Fibroblast of lung (primary cell): Measurements from ENCODE around the gene GOLGA8B.
"Not testable (repeated sequence)": the region's sequence is repeated elsewhere in the genome, so short reads cannot be mapped to it uniquely, and the experiment has no call there.

Experiments used
- CTCF ChIP-seq, 2 donors: IDR thresholded peaks in 1 of 2; conservative IDR thresholded peaks in 1 of 2; 1 replicate in 1 of 2; 2 replicates in 1 of 2; pipeline ENCODE4 v1.5.1; 2011 to 2012; ENCODE audit warnings: low read length in 2 of 2, control low read depth in 1 of 2, inconsistent platforms in 1 of 2, low read depth in 1 of 2, mild to moderate bottlenecking in 1 of 2
- EZH2 ChIP-seq: IDR thresholded peaks from 2 replicates; pipeline ENCODE4 v1.5.1; 2012; ENCODE audit warnings: low read length, control low read depth, mild to moderate bottlenecking; ENCODE audit errors: missing control alignments

GRCh38 chr15:34560814-34561213 is 22.6 kb downstream of the GOLGA8B start:
- TF ChIP-seq CTCF (conservative IDR thresholded peaks at IDR 0.05 in 1 of 2, IDR thresholded peaks at IDR 0.05 in 1 of 2; ENCODE audit: low read depth in 1 of 2, low read length in 2 of 2); EZH2: not testable (repeated sequence)
